GM10248 (cell line): Measurements from ENCODE around the gene C12orf57.

Experiments used
- CTCF ChIA-PET: fragments of 300-600 bp; sonication (Branson Sonifier 250); formaldehyde crosslinking; extraction: SDS; loops from one replicate; lab custom pipeline; 2021; ENCODE audit warnings: antibody characterized with exemption; lab: Yijun Ruan, JAX
- POLR2A ChIA-PET: fragments of 350-650 bp; sonication (Branson Sonifier 250); formaldehyde crosslinking; extraction: SDS; loops from one replicate; lab custom pipeline; 2020; ENCODE audit warnings: antibody characterized with exemption; lab: Yijun Ruan, JAX
- DNase-seq: peaks from one replicate; pipeline ENCODE4 v3.0.0; 2012; ENCODE audit errors: extremely low spot score
- TF ChIP-seq, protein P1 (sequence below): IDR thresholded peaks from 2 replicates; pipeline ENCODE4 v1.5.1; 2012; ENCODE audit warnings: mild to moderate bottlenecking, low read depth; ENCODE audit errors: extremely low read depth, missing control alignments, control extremely low read depth

Gene C12orf57

DNA sequence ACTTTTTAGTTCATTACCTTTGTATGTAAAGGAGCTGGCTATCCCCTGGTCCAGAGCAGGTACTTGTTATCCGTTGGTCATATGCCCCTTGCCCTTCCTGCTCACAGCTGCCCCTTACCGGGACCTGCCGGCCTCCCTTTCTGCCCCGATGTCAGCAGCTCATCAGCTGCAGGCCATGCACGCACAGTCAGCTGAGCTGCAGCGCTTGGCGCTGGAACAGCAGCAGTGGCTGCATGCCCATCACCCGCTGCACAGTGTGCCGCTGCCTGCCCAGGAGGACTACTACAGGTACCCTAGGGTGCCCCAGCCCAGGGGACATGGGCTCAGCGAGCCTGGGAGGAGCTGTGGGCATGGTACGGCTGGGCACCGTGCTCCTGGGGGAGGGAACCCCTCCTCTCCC is 2.6 kb upstream of the C12orf57 start:
- ChIA-PET POLR2A (no interaction called here), CTCF (interaction anchor here (3.1 to 22.9 kb wide), 3 partner anchors 16 to 69 kb away, joined by 13 to 530 read pairs (median 142); partner anchors contain the start of gene SPSB2)
- DNase-seq, result no peak
- TF ChIP-seq, protein P1, sequence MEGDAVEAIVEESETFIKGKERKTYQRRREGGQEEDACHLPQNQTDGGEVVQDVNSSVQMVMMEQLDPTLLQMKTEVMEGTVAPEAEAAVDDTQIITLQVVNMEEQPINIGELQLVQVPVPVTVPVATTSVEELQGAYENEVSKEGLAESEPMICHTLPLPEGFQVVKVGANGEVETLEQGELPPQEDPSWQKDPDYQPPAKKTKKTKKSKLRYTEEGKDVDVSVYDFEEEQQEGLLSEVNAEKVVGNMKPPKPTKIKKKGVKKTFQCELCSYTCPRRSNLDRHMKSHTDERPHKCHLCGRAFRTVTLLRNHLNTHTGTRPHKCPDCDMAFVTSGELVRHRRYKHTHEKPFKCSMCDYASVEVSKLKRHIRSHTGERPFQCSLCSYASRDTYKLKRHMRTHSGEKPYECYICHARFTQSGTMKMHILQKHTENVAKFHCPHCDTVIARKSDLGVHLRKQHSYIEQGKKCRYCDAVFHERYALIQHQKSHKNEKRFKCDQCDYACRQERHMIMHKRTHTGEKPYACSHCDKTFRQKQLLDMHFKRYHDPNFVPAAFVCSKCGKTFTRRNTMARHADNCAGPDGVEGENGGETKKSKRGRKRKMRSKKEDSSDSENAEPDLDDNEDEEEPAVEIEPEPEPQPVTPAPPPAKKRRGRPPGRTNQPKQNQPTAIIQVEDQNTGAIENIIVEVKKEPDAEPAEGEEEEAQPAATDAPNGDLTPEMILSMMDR, result no peak

DNA sequence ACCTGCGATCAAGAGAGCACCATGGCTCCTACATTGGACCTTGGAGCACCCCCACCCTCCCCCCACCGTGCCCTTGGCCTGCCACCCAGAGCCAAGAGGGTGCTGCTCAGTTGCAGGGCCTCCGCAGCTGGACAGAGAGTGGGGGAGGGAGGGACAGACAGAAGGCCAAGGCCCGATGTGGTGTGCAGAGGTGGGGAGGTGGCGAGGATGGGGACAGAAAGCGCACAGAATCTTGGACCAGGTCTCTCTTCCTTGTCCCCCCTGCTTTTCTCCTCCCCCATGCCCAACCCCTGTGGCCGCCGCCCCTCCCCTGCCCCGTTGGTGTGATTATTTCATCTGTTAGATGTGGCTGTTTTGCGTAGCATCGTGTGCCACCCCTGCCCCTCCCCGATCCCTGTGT is 2.0 kb upstream of the C12orf57 start:
- DNase-seq, result no peak
- POLR2A ChIA-PET, result interaction anchor here (3.5 kb wide), 1 partner anchor 74 kb away, joined by 17 read pairs; the partner anchor contains the start of gene TPI1
- TF ChIP-seq, protein P1, result no peak
- CTCF ChIA-PET, result interaction anchor here (3.1 to 22.9 kb wide), 3 partner anchors 16 to 70 kb away, joined by 13 to 530 read pairs (median 142); partner anchors contain the start of gene SPSB2

DNA sequence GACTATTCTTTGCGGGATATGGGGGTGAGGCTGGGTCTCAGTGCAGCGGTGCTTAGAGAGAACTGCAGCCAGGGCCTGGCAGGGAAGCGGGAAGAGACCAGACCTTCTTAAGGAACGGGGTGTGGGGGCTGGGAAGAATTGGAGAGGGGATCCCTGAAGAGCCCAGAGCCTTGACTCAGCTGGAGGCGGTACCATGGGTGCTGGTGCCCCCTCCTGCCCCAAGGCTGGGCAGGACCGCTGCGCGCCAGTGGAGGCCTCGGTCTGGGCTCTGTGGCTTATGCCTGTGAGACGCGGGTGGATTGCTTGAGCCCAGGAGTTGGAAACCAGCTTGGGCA is 1.5 kb upstream of the C12orf57 start:
- no peak for DNase-seq
- ChIA-PET POLR2A (interaction anchor here (3.5 to 6.1 kb wide), 2 partner anchors 19 to 75 kb away, joined by 17 to 147 read pairs; partner anchors contain the start of gene TPI1), CTCF (interaction anchor here (13.2 to 22.9 kb wide), 2 partner anchors 17 to 18 kb away, joined by 142 to 530 read pairs; no protein-coding TSS in a partner anchor)
- TF ChIP-seq, protein P1, result no peak

DNA sequence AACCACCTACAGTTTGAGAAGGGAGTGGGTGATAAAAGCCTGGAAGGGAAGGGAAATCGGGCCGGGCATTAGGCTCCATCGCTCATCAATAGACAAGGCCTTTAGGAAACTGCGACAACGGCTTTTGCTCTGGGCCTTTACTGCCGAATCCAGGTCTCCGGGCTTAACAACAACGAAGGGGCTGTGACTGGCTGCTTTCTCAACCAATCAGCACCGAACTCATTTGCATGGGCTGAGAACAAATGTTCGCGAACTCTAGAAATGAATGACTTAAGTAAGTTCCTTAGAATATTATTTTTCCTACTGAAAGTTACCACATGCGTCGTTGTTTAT is 467 bp upstream of the C12orf57 start:
- CTCF ChIA-PET, result interaction anchor here (1.0 to 22.9 kb wide), 12 partner anchors 6 to 170 kb away, joined by 4 to 530 read pairs (median 12); partner anchors contain the start of genes C1RL and LPCAT3
- TF ChIP-seq, protein P1, result no peak

DNA sequence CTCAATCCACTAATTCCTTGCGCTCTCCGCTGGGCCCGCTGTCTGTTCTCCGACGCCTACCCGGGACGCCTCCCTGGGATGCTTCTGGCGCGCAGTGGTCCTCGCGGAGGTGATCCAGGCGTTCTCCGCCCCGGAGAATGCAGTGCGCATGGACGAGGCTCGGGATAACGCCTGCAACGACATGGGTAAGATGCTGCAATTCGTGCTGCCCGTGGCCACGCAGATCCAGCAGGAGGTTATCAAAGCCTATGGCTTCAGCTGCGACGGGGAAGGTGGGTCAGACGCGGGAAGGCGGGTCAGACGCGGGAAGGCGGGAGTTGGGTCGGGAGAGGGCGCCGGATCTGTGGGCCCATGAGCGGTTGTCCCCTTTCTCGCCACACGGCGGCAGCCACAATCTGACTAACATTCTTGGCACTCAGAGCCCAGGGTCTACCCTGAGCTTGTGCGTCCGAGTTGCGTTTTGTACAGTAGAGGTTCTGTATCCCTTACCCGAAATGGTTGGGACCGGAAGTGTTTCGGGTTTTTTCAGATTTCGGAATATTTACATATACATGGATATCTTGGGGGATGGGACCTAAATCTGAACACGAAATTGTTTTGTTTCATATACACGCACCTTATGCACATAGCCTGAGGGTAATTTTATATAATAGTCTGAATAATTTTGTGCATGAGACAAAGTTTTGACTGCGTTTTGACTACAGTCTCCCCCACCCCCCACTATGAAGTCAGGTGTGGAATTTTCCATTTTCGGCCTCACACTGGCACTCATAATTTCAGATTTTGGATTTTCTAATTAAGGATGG is 762 bp downstream of the C12orf57 start:
- ChIA-PET POLR2A (interaction anchor here (0.9 to 6.1 kb wide), 14 partner anchors 15 to 410 kb away, joined by 3 to 147 read pairs (median 4); partner anchors contain the start of genes ENO2, GAPDH, LPCAT3 and SPSB2), CTCF (interaction anchor here (0.8 to 22.9 kb wide), 19 partner anchors 8 to 169 kb away, joined by 3 to 530 read pairs (median 6); partner anchors contain the start of genes C1RL, LPCAT3 and SPSB2)
- peak; percentile 79 for DNase-seq
- TF ChIP-seq, protein P1, result peak; percentile 94

More for the DNA sequence above, 467 bp upstream of the C12orf57 start:
- POLR2A ChIA-PET, result interaction anchor here (0.8 to 6.1 kb wide), 14 partner anchors 10 to 409 kb away, joined by 3 to 147 read pairs (median 4); partner anchors contain the start of genes ENO2, GAPDH, LPCAT3 and SPSB2
- peak; percentile 89 for DNase-seq

DNA sequence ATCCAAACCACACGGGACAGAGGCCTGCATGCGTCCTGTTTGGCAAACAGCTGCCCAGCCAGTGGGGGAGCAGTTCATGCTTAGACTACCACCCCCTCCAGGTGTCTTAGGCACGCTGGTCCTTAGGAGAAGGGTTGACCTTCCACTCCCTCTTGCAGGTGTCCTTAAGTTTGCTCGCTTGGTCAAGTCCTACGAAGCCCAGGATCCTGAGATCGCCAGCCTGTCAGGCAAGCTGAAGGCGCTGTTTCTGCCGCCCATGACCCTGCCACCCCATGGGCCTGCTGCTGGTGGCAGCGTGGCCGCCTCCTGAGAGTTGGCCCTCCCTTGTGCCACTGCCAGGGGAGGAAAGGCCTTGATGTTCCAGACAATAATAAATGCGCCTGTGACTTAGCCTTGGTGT is 1.8 kb downstream of the C12orf57 start:
- TF ChIP-seq, protein P1, result no peak
- no peak for DNase-seq
- POLR2A ChIA-PET, result interaction anchor here (1.2 to 6.1 kb wide), 4 partner anchors 8 to 93 kb away, joined by 4 to 147 read pairs (median 8); partner anchors contain the start of gene USP5
- CTCF ChIA-PET, result interaction anchor here (0.9 to 22.9 kb wide), 17 partner anchors 9 to 168 kb away, joined by 3 to 530 read pairs (median 6); partner anchors contain the start of genes C1RL, LPCAT3 and SPSB2
